B cell (primary cell): ENCODE results near the gene ILK. TPM values are rescaled to one million over a fixed set of nuclear protein-coding genes. Genes with fewer than 3 reads are reported as not detected.

Experiments
- ATAC-seq: fragments of 200-7000 bp; cut with Tn5 transposase; one replicate; pipeline ENCODE4 v1.10.0; 2021; ENCODE audit warnings: low read depth, mild to moderate bottlenecking, moderate number of reproducible peaks, moderate library complexity
- CTCF ChIA-PET: fragments of 350-600 bp; sonication (Branson Sonifier 250); formaldehyde crosslinking; loops from one replicate; lab custom pipeline; 2021; ENCODE audit warnings: antibody characterized with exemption, inconsistent platforms; lab: Charles Lee
- POLR2A ChIA-PET: fragments of 350-600 bp; sonication (Branson Sonifier 250); formaldehyde crosslinking; loops from one replicate; lab custom pipeline; 2021; ENCODE audit warnings: antibody characterized with exemption; lab: Charles Lee
- DNase-seq: peaks from one replicate; pipeline ENCODE4 v3.0.0; 2013
- H2AFZ ChIP-seq: 2 replicates; pipeline ENCODE4 v1.6.1; 2012; ENCODE audit warnings: mild to moderate bottlenecking, low read depth, low read length; ENCODE audit not compliant: insufficient read depth, poor library complexity, severe bottlenecking
- H3K27ac ChIP-seq, 2 donors: 1 replicate in 1 of 2; 2 replicates in 1 of 2; pipeline ENCODE4 v1.5.1; 2012 to 2013; ENCODE audit warnings: low read length in 2 of 2, mild to moderate bottlenecking in 2 of 2, moderate library complexity in 1 of 2
- H3K27me3 ChIP-seq, 4 experiments: fragments of 200-600 bp in 1 of 4; sonication (generic) in 1 of 4; replicated peaks in 1 of 4; 1 replicate in 2 of 4; 2 replicates in 2 of 4; pipeline versions ENCODE4 v1.6.1 to v1.7.0; 2013 to 2016; ENCODE audit warnings: low read length in 3 of 4, mild to moderate bottlenecking in 2 of 4, mixed read lengths in 1 of 4, moderate library complexity in 1 of 4; ENCODE audit not compliant: insufficient read depth in 4 of 4, control insufficient read depth in 3 of 4; ENCODE audit errors: control extremely low read depth in 1 of 4
- H3K36me3 ChIP-seq, 2 experiments: replicated peaks in 1 of 2; 1 replicate in 1 of 2; 2 replicates in 1 of 2; pipeline versions ENCODE4 v1.6.1 to v1.7.1; 2013; ENCODE audit warnings: low read length in 1 of 2; ENCODE audit not compliant: insufficient read depth in 2 of 2, control insufficient read depth in 1 of 2; ENCODE audit errors: control extremely low read depth in 1 of 2, extremely low read depth in 1 of 2
- H3K4me1 ChIP-seq, 2 donors: fragments of 200-600 bp in 1 of 2; sonication (generic) in 1 of 2; 1 replicate in 1 of 2; 2 replicates in 1 of 2; pipeline versions ENCODE4 v1.5.1 to v1.6.1; 2013 to 2017; ENCODE audit warnings: low read length in 2 of 2; ENCODE audit not compliant: control insufficient read depth in 2 of 2, insufficient read depth in 2 of 2
- H3K4me2 ChIP-seq: replicated peaks from 2 replicates; pipeline ENCODE3; 2012; ENCODE audit warnings: mild to moderate bottlenecking, low read depth, low read length; ENCODE audit not compliant: poor library complexity, severe bottlenecking
- H3K4me3 ChIP-seq, 5 experiments: fragments of 200-600 bp in 1 of 5; sonication (generic) in 1 of 5; 1 replicate in 3 of 5; 2 replicates in 2 of 5; pipeline versions ENCODE4 v1.5.1 to v1.7.0; 2011 to 2016; ENCODE audit warnings: low read length in 4 of 5, mild to moderate bottlenecking in 4 of 5, low read depth in 2 of 5, control low read depth in 1 of 5, moderate library complexity in 1 of 5; ENCODE audit not compliant: insufficient read depth in 1 of 5; ENCODE audit errors: control extremely low read depth in 1 of 5, extremely low read depth in 1 of 5
- H3K79me2 ChIP-seq: fragments of 200-600 bp; sonication (generic); one replicate; pipeline ENCODE4 v1.6.0; 2016; ENCODE audit warnings: low read length; ENCODE audit not compliant: control insufficient read depth, insufficient read depth
- H3K9ac ChIP-seq: fragments of 200-600 bp; sonication (generic); 2 replicates; pipeline ENCODE4 v1.6.1; 2017; ENCODE audit warnings: mild to moderate bottlenecking, low read length, moderate library complexity
- H3K9me3 ChIP-seq, 3 donors: one replicate each; pipeline versions ENCODE4 v1.6.1 to v1.7.1; 2013; ENCODE audit warnings: low read length in 2 of 3; ENCODE audit not compliant: control insufficient read depth in 2 of 3, insufficient read depth in 1 of 3; ENCODE audit errors: control extremely low read depth in 1 of 3
- H4K20me1 ChIP-seq: 2 replicates; pipeline ENCODE4 v1.6.0; 2012; ENCODE audit warnings: mild to moderate bottlenecking, low read length; ENCODE audit not compliant: insufficient read depth, control insufficient read depth, poor library complexity, severe bottlenecking
- H3K27ac Mint-ChIP-seq: one replicate; pipeline ENCODE4 v1.8.0; 2021; ENCODE audit warnings: mixed read lengths
- H3K27me3 Mint-ChIP-seq: one replicate; pipeline ENCODE4 v1.8.0; 2021; ENCODE audit warnings: mixed read lengths
- H3K4me1 Mint-ChIP-seq: one replicate; pipeline ENCODE4 v1.8.0; 2021; ENCODE audit warnings: mixed read lengths
- H3K4me3 Mint-ChIP-seq: one replicate; pipeline ENCODE4 v1.8.0; 2021; ENCODE audit warnings: mixed read lengths
- H3K9me3 Mint-ChIP-seq: one replicate; pipeline ENCODE4 v1.8.0; 2022; ENCODE audit warnings: mixed read lengths; ENCODE audit not compliant: insufficient read depth
- EZH2 ChIP-seq: IDR thresholded peaks from 2 replicates; pipeline ENCODE4 v1.6.1; 2012; ENCODE audit warnings: borderline replicate concordance, low read depth, mild to moderate bottlenecking, moderate library complexity, low read length; ENCODE audit not compliant: insufficient read depth, poor library complexity, severe bottlenecking
- WGBS: methylation state at CpG from one replicate; pipeline ENCODE4 v1.1.5; 2013; ENCODE audit warnings: missing lambda C conversion rate; ENCODE audit not compliant: insufficient coverage; 5-methylcytosine and 5-hydroxymethylcytosine counted together
- intact Hi-C: fragments of 100-400 bp; cut with micrococcal nuclease; formaldehyde crosslinking; loops from one replicate; pipeline ENCODE4 v1.10.0; 2022
- polyA plus RNA-seq: library from polyadenylated mRNA; depleted of rRNA; stranded (reverse); fragments of >200 nt; gene quantifications from 2 replicates; pipeline ENCODE4 v1.2.3, GENCODE V29; 2012
- total RNA-seq, 2 donors: library from RNA; stranded (reverse); fragments of 120-200 nt in 1 of 2; gene quantifications; 1 replicate in 1 of 2; 2 replicates in 1 of 2; pipeline versions ENCODE4 v1.2.3 to v1.2.4, GENCODE V29; 2013 to 2022
- TF ChIP-seq, protein P1 (sequence below): fragments of 200-600 bp; IDR thresholded peaks from one replicate; pipeline ENCODE4 v1.8.0; 2022; ENCODE audit warnings: antibody characterized with exemption, mild to moderate bottlenecking

Gene ILK
- total and polyA plus RNA-seq, 2 donors (not counting 1 experiment from before 2014, with no cell fraction given) = 88.5 to 131 TPM

DNA sequence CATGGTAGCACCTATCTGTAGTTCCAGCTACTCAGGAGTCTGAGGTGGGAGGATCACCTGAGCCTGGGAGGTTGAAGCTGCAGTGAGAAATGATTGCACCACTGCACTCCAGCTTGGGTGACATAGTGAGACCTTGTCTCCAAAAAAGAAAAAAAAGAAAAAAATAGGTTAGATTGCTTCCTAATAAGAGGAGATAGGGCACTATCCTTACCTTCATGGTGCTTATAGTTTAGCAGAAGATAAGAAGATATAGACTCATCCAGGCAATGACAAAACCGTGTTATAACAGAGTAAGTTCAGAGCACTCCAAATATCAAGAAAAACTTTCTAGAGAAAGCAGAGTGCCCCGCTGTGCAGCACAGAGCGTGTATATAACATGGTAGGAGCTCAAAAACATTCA, 42.3 kb upstream of the ILK start:
- no peaks in the 10 kb centered on the region for H3K9me3 Mint-ChIP-seq
- H2AFZ ChIP-seq = no peak overlapping the region
- no peak overlapping the region for H3K4me2 ChIP-seq
- no peak overlapping the region for H3K4me3 ChIP-seq
- H3K4me1 ChIP-seq = no peaks in the 10 kb centered on the region
- POLR2A ChIA-PET = no interaction called here
- CTCF ChIA-PET = interaction anchor here (0.9 to 1.2 kb wide), 2 partner anchors 55 to 106 kb away, joined by 3 to 4 read pairs; no protein-coding TSS in a partner anchor
- TF ChIP-seq, protein P1, sequence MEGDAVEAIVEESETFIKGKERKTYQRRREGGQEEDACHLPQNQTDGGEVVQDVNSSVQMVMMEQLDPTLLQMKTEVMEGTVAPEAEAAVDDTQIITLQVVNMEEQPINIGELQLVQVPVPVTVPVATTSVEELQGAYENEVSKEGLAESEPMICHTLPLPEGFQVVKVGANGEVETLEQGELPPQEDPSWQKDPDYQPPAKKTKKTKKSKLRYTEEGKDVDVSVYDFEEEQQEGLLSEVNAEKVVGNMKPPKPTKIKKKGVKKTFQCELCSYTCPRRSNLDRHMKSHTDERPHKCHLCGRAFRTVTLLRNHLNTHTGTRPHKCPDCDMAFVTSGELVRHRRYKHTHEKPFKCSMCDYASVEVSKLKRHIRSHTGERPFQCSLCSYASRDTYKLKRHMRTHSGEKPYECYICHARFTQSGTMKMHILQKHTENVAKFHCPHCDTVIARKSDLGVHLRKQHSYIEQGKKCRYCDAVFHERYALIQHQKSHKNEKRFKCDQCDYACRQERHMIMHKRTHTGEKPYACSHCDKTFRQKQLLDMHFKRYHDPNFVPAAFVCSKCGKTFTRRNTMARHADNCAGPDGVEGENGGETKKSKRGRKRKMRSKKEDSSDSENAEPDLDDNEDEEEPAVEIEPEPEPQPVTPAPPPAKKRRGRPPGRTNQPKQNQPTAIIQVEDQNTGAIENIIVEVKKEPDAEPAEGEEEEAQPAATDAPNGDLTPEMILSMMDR = no peak
- TF ChIP-seq EZH2 = no peak
- DNase-seq (no peak), ATAC-seq (no peak)
- H3K27me3 ChIP-seq = no peaks in the 10 kb centered on the region
- H3K27me3 Mint-ChIP-seq = no peaks in the 10 kb centered on the region
- no peaks in the 10 kb centered on the region for H3K9me3 ChIP-seq
- no CpG with 5 or more reads among the region's 3 CpGs for WGBS
- intact Hi-C loops = no loop called here
- H3K9ac ChIP-seq = no peak overlapping the region
- no peak overlapping the region for H3K27ac Mint-ChIP-seq
- no peaks in the 10 kb centered on the region for H4K20me1 ChIP-seq
- no peak overlapping the region for H3K27ac ChIP-seq
- H3K79me2 ChIP-seq = no peaks in the 10 kb centered on the region
- H3K4me3 Mint-ChIP-seq = no peak overlapping the region
- no peaks in the 10 kb centered on the region for H3K4me1 Mint-ChIP-seq
- H3K36me3 ChIP-seq = peaks cover 0 to 2% of the 10 kb centered on the region in 2 experiments

DNA sequence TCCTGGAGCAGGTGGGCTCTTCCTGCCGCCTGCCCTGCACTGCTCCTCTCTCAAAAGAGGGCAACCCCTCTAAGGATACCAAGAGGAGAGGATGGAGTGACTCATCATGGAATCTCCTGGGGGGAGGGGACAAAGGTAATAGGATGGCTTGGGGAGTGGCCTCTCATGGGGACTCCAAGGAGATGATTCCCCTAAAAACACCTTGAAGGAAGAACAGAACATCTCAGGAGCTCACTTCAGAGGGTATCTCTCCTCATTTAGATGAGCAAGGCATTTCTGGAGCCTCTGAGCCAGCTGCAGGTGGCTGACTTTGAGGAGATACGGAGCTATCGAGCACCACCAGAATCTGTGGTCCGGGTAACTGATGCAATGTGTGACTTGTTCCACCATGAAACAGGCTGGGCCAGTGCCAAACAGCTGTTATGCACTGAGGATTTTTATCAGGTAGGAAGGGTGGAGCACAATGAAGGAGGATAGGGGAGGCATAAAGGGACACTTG, 40.4 kb upstream of the ILK start:
- H3K27me3 ChIP-seq = no peaks in the 10 kb centered on the region
- ChIA-PET CTCF (interaction anchor here (0.6 kb wide), 1 partner anchor 33 kb away, joined by 3 read pairs; no protein-coding TSS in a partner anchor), POLR2A (interaction anchor here (0.6 kb wide), 1 partner anchor 12 kb away, joined by 3 read pairs; no protein-coding TSS in a partner anchor)
- H3K9ac ChIP-seq = no peak overlapping the region
- no peaks in the 10 kb centered on the region for H3K4me1 Mint-ChIP-seq
- ATAC-seq (no peak), DNase-seq (no peak)
- H3K4me3 ChIP-seq = no peak overlapping the region
- no peaks in the 10 kb centered on the region for H3K9me3 Mint-ChIP-seq
- H3K27ac Mint-ChIP-seq = no peak overlapping the region
- intact Hi-C loops = no loop called here
- no peaks in the 10 kb centered on the region for H4K20me1 ChIP-seq
- H3K4me3 Mint-ChIP-seq = no peak overlapping the region
- H2AFZ ChIP-seq = no peak overlapping the region
- TF ChIP-seq, protein P1 = no peak
- no peak for TF ChIP-seq EZH2
- peaks cover 0 to 2% of the 10 kb centered on the region in 2 experiments for H3K36me3 ChIP-seq
- H3K4me1 ChIP-seq = no peaks in the 10 kb centered on the region
- H3K27ac ChIP-seq = no peak overlapping the region
- H3K27me3 Mint-ChIP-seq = no peaks in the 10 kb centered on the region
- 93% methylated on average over 3 of the region's 4 CpGs for WGBS
- no peaks in the 10 kb centered on the region for H3K79me2 ChIP-seq
- H3K9me3 ChIP-seq = no peaks in the 10 kb centered on the region
- no peak overlapping the region for H3K4me2 ChIP-seq
